Lung (tissue), 16 donors: ENCODE measurements around the gene DENND2D. TPM values are rescaled to one million over a fixed set of nuclear protein-coding genes. Genes with fewer than 3 reads are reported as not detected.

Experiments
- ATAC-seq: fragments of 200-7000 bp; cut with Tn5 transposase; one replicate; pipeline ENCODE4 v1.9.1; 2020; ENCODE audit warnings: moderate number of reproducible peaks; ENCODE audit not compliant: insufficient read depth, low FRiP score
- DNase-seq, 3 donors: peaks; one replicate each; pipeline ENCODE4 v3.0.0-alpha.2; 2013 to 2017
- H3K27ac ChIP-seq, 2 donors: one replicate each; pipeline ENCODE4 v1.5.1; 2013; ENCODE audit warnings: mild to moderate bottlenecking in 2 of 2, moderate library complexity in 2 of 2, control low read depth in 1 of 2, inconsistent platforms in 1 of 2, low read depth in 1 of 2, low read length in 1 of 2
- H3K27me3 ChIP-seq, 3 donors: one replicate each; pipeline ENCODE4 v1.5.1; 2013; ENCODE audit warnings: low read length in 2 of 3; ENCODE audit not compliant: control insufficient read depth in 3 of 3, insufficient read depth in 3 of 3
- H3K36me3 ChIP-seq, 4 donors: one replicate each; pipeline ENCODE4 v1.5.1; 2013; ENCODE audit warnings: low read length in 4 of 4, mild to moderate bottlenecking in 1 of 4, moderate library complexity in 1 of 4; ENCODE audit not compliant: control insufficient read depth in 4 of 4, insufficient read depth in 4 of 4
- H3K4me1 ChIP-seq, 5 donors: one replicate each; pipeline ENCODE4 v1.5.1; 2013; ENCODE audit warnings: low read length in 5 of 5, mild to moderate bottlenecking in 2 of 5, moderate library complexity in 1 of 5; ENCODE audit not compliant: control insufficient read depth in 5 of 5, insufficient read depth in 5 of 5
- H3K4me3 ChIP-seq: one replicate; pipeline ENCODE4 v1.5.1; 2013; ENCODE audit warnings: mild to moderate bottlenecking, control low read depth, moderate library complexity
- H3K9ac ChIP-seq, 2 donors: one replicate each; pipeline ENCODE4 v1.5.1; 2013; ENCODE audit warnings: low read length in 2 of 2, control low read depth in 1 of 2; ENCODE audit not compliant: insufficient read depth in 1 of 2
- H3K9me3 ChIP-seq, 4 donors: one replicate each; pipeline ENCODE4 v1.5.1; 2013; ENCODE audit warnings: low read length in 3 of 4, mild to moderate bottlenecking in 1 of 4, moderate library complexity in 1 of 4; ENCODE audit not compliant: control insufficient read depth in 4 of 4, insufficient read depth in 3 of 4
- WGBS, 2 donors: extraction: QIAGEN DNeasy Blood & Tissue Kit; methylation state at CpG; one replicate each; pipeline ENCODE4 v1.1.7; 2013; 5-methylcytosine and 5-hydroxymethylcytosine counted together
- long read RNA-seq, 5 donors: transcript quantifications; one replicate each; lab custom pipeline, GENCODE V29; 2026
- polyA plus RNA-seq, 2 donors: library from polyadenylated mRNA; stranded (reverse); fragments of 200-250 nt; gene quantifications; one replicate each; pipeline ENCODE4 v1.2.1, GENCODE V29; 2013
- total RNA-seq, 2 donors: library from RNA; depleted of rRNA in 1 of 2; stranded (reverse); fragments of >200 nt in 1 of 2; gene quantifications; one replicate each; pipeline ENCODE4 v1.2.1, GENCODE V29; 2014 to 2021
- TF ChIP-seq, protein P1 (sequence below): IDR thresholded peaks from 2 replicates; pipeline ENCODE4 v1.5.1; 2012; ENCODE audit warnings: mild to moderate bottlenecking; ENCODE audit errors: control extremely low read depth, extremely low read depth
- donor health status: control.
- donor health status: control.
- donor health status: Bipolar disorder and iron deficiency.
- donor health status: healthy.
- donor health status: DM: yes; HTN: yes; CAD: no.

The DENND2D gene, protein sequence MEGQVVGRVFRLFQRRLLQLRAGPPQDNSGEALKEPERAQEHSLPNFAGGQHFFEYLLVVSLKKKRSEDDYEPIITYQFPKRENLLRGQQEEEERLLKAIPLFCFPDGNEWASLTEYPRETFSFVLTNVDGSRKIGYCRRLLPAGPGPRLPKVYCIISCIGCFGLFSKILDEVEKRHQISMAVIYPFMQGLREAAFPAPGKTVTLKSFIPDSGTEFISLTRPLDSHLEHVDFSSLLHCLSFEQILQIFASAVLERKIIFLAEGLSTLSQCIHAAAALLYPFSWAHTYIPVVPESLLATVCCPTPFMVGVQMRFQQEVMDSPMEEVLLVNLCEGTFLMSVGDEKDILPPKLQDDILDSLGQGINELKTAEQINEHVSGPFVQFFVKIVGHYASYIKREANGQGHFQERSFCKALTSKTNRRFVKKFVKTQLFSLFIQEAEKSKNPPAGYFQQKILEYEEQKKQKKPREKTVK
- 10 to 100 TPM; 39.3 to 61.6 TPM for total RNA-seq
- polyA plus RNA-seq = 10 to 100 TPM; 49.5 to 71.7 TPM
- long read RNA-seq, donor 1, transcript DENND2D-202 (12 exons, 1,894 nt) = major isoform, 7 of 9 reads
- long read RNA-seq, donor 1, partial matches to known transcripts = 0 of 9 reads
- long read RNA-seq, donor 1, other reads (novel, unspliced or antisense) = 0 of 9 reads
- long read RNA-seq, donor 2, partial matches to known transcripts = 0 of 2 reads
- long read RNA-seq, donor 2, other reads (novel, unspliced or antisense) = 0 of 2 reads
- long read RNA-seq, donor 3, partial matches to known transcripts = 0 of 3 reads
- long read RNA-seq, donor 3, other reads (novel, unspliced or antisense) = 0 of 3 reads
- long read RNA-seq, donor 4, partial matches to known transcripts = 0 of 1 reads
- long read RNA-seq, donor 4, other reads (novel, unspliced or antisense) = 0 of 1 reads
- long read RNA-seq, donor 5, partial matches to known transcripts = 0 of 4 reads
- long read RNA-seq, donor 5, other reads (novel, unspliced or antisense) = 0 of 4 reads

DNA sequence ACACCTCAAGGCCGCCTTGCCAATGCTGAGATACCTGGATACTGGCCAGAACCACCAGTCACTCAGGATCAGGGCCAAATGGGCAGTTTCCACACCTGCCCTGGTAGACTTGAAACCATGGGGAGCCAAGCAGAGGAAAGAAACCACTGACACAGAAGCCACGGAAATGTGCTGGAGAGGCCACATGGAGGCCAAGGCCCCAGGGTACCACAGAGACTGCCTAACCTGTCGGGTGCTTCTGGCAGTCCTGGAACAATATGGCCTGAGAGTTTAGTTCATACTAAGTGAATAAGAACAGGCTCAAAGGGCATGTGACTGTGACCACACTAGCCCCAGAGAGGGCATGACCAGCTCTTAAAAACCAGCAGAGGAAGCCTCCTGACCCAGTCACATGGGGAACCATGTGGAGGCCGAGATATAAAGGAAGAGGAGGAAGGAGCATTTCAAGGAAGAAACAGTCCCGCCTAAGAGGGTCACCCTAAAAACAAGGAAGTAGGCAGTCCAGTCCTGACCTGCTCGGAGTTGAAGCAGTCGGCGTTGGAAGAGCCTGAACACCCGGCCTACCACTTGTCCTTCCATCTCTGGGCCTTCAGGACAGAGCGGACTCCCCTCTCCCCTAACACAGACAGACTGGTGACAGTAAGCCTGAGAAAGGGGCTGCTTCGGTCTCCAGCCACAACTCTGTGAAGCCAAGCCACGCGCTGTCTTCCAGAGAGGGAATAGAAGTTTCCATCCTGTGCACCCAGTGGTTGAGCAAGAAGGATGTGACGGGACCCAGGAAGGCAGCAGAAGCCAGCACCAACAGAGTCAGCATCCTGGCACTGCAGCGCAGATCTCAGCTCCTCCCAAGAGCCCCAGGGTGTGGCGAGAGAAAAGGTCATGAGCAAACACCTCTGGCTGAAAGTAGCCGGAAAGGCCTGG is at the start of gene DENND2D:
Gene DENND2D, minus strand, starts transcription at position 766 of the 921 bp plus-strand sequence. Its CDS starts 187 bp downstream, at position 579.
- Histone ChIP-seq H3K36me3 (peaks cover 0 to 18% (median 0%) of the 10 kb centered on the region in 4 donors), H3K27me3 (peaks cover 0 to 13% (median 3%) of the 10 kb centered on the region in 3 donors), H3K4me1 (peaks cover 0 to 30% (median 5%) of the 10 kb centered on the region in 5 donors), H3K4me3 (peak within 1 kb of the TSS; percentile 3), H3K9me3 (no peaks in the 10 kb centered on the region), H3K27ac (peak within 1 kb of the TSS in 1 of 2 donors; percentile 86), H3K9ac (no peak within 1 kb of the TSS)
- 58 to 60% methylated on average over 17 of the region's 17 CpGs for WGBS, 2 donors
- no peak for DNase-seq
- TF ChIP-seq, protein P1, sequence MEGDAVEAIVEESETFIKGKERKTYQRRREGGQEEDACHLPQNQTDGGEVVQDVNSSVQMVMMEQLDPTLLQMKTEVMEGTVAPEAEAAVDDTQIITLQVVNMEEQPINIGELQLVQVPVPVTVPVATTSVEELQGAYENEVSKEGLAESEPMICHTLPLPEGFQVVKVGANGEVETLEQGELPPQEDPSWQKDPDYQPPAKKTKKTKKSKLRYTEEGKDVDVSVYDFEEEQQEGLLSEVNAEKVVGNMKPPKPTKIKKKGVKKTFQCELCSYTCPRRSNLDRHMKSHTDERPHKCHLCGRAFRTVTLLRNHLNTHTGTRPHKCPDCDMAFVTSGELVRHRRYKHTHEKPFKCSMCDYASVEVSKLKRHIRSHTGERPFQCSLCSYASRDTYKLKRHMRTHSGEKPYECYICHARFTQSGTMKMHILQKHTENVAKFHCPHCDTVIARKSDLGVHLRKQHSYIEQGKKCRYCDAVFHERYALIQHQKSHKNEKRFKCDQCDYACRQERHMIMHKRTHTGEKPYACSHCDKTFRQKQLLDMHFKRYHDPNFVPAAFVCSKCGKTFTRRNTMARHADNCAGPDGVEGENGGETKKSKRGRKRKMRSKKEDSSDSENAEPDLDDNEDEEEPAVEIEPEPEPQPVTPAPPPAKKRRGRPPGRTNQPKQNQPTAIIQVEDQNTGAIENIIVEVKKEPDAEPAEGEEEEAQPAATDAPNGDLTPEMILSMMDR = no peak
- ATAC-seq = peak; percentile 9

DNA sequence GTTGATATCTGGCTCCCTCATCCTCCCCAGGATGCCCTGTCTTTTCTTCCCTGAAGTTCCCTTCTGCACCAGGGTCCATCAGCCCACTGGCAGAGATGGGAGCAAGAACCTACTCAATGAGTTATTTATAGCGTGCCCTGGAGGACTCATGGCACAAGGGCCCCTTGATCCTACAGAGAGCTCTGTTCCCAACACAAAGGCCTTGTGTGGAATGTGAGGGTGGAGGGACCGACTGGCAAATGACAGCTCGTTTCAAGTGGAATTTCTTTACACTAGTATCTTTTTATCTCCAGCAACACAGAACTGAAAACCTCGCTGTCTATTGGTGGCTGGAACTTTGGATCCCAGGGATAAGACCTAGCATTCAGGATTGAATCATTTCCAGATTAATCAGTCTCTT is 49.5 kb upstream of the DENND2D start:
- Histone ChIP-seq H3K4me3 (no peak overlapping the region), H3K9ac (no peak overlapping the region), H3K27ac (no peak overlapping the region), H3K9me3 (peaks cover 0 to 2% (median 0%) of the 10 kb centered on the region in 4 donors), H3K36me3 (no peaks in the 10 kb centered on the region), H3K4me1 (no peaks in the 10 kb centered on the region), H3K27me3 (no peaks in the 10 kb centered on the region)
- WGBS, 2 donors = 76 to 88% methylated on average over 4 of the region's 4 CpGs
- ATAC-seq = no peak
- DNase-seq = peak in 1 of 3 donors; percentile 17
- TF ChIP-seq, protein P1 = no peak

DNA sequence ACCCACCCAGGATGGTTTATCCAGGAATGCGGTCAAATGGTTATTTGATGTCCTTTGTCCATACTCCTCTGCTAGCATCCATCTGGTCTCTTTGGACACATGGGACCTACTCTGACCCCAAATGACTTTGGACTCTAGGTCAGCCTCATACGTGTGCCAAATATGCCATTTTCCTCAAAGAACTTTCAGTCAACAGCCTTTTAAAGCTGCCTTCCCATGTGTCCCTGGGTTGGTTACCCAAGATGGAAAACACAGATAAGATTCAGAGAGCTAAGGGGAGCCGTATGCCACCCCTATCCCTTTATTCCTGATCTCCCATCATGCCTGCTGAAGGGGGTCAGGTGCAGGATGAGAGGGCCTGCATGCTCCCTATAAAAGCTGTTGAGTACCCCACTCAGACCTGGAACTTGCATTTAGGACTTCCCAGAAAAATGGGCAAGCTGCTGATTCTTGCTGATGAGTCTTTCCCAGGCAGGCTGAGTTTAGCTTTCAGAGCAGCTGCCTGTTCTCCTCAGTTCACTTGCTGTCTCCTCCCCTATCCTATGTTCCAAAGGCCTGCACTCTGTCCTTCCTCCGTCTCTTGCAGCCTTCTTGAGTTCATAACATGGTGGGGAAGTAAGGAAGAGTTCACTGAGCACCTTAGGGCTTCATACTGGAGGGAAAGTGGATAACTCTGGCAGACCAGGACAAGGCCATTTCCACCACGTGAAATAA is 46.8 kb upstream of the DENND2D start:
- Histone ChIP-seq H3K36me3 (no peaks in the 10 kb centered on the region), H3K4me3 (no peak overlapping the region), H3K9me3 (no peaks in the 10 kb centered on the region), H3K27me3 (no peaks in the 10 kb centered on the region), H3K27ac (no peak overlapping the region), H3K4me1 (no peaks in the 10 kb centered on the region), H3K9ac (no peak overlapping the region)
- ATAC-seq (no peak), DNase-seq (no peak)
- WGBS, 2 donors = 83 to 84% methylated on average over 5 of the region's 5 CpGs
- TF ChIP-seq, protein P1 = no peak
